H1 (cell line): Measurements from ENCODE around the gene TSKS. TPM values are rescaled to one million over a fixed set of nuclear protein-coding genes. Genes with fewer than 3 reads are reported as not detected.

ENCODE experiments used
- CTCF ChIA-PET: fragments of 300-600 bp; sonication (Branson Sonifier 250); formaldehyde crosslinking; loops from one replicate; lab custom pipeline; 2021; ENCODE audit not compliant: partially characterized antibody; lab: Charles Lee
- POLR2A ChIA-PET: fragments of 300-600 bp; sonication (Branson Sonifier 250); formaldehyde crosslinking; loops from one replicate; lab custom pipeline; 2021; ENCODE audit warnings: inconsistent platforms; ENCODE audit not compliant: partially characterized antibody; lab: Charles Lee
- DNase-seq, 2 experiments: peaks; one replicate each; pipeline versions ENCODE4 v3.0.0 to v3.0.0-alpha.2; 2010 to 2022; ENCODE audit warnings: low spot score in 2 of 2, low read depth in 1 of 2, mixed read lengths in 1 of 2
- FAIRE-seq: peaks from 2 replicates; lab custom pipeline; 2011; peaks lifted over from hg19 to GRCh38; lab: Jason Lieb, UNC
- H2AFZ ChIP-seq: 2 replicates; pipeline ENCODE4 v1.8.1; 2012; ENCODE audit warnings: low read length, inconsistent platforms
- H2AK5ac ChIP-seq: 2 replicates; pipeline ENCODE4 v1.6.1; 2013; ENCODE audit warnings: low read depth, low read length
- H2BK120ac ChIP-seq: replicated peaks from 2 replicates; pipeline ENCODE3; 2013; ENCODE audit warnings: low read depth, low read length, inconsistent platforms
- H2BK12ac ChIP-seq: 2 replicates; pipeline ENCODE4 v1.6.1; 2013; ENCODE audit warnings: low read depth, low read length
- H2BK15ac ChIP-seq: 2 replicates; pipeline ENCODE4 v1.6.1; 2013; ENCODE audit warnings: low read length
- H2BK20ac ChIP-seq: 2 replicates; pipeline ENCODE4 v1.6.1; 2013; ENCODE audit warnings: low read length
- H2BK5ac ChIP-seq: 2 replicates; pipeline ENCODE4 v1.6.1; 2013; ENCODE audit warnings: low read depth, low read length
- H3K14ac ChIP-seq: 2 replicates; pipeline ENCODE4 v1.6.1; 2013; ENCODE audit warnings: inconsistent platforms; ENCODE audit not compliant: insufficient read length
- H3K18ac ChIP-seq: 2 replicates; pipeline ENCODE4 v1.6.1; 2013; ENCODE audit warnings: low read length; ENCODE audit errors: extremely low read depth
- H3K23ac ChIP-seq: 2 replicates; pipeline ENCODE4 v1.6.1; 2013; ENCODE audit warnings: inconsistent platforms; ENCODE audit not compliant: insufficient read length
- H3K23me2 ChIP-seq: 2 replicates; pipeline ENCODE4 v1.6.1; 2013; ENCODE audit warnings: low read depth, low read length
- H3K27ac ChIP-seq: 2 replicates; pipeline ENCODE4 v1.6.1; 2011; ENCODE audit warnings: low read depth, low read length, inconsistent platforms
- H3K27me3 ChIP-seq, 4 experiments: replicated peaks in 1 of 4; 1 replicate in 1 of 4; 2 replicates in 3 of 4; pipeline versions ENCODE4 v1.6.1 to v1.8.1; 2011 to 2013; ENCODE audit warnings: low read length in 3 of 4, mild to moderate bottlenecking in 3 of 4, inconsistent platforms in 2 of 4, mixed read lengths in 2 of 4, moderate library complexity in 1 of 4; ENCODE audit not compliant: control insufficient read depth in 3 of 4, insufficient read depth in 3 of 4; ENCODE audit errors: extremely low read depth in 1 of 4
- H3K36me3 ChIP-seq, 4 experiments: 2 replicates each; pipeline versions ENCODE4 v1.6.1 to v1.8.1; 2011 to 2013; ENCODE audit warnings: mild to moderate bottlenecking in 4 of 4, low read length in 3 of 4, moderate library complexity in 2 of 4, control low read depth in 1 of 4, inconsistent platforms in 1 of 4; ENCODE audit not compliant: insufficient read depth in 4 of 4, control insufficient read depth in 2 of 4
- H3K4ac ChIP-seq: replicated peaks from 2 replicates; pipeline ENCODE3; 2013; ENCODE audit warnings: low read length, low read depth, mixed read lengths, inconsistent platforms; ENCODE audit not compliant: insufficient read length
- H3K4me1 ChIP-seq, 4 experiments: replicated peaks in 1 of 4; 1 replicate in 1 of 4; 2 replicates in 3 of 4; pipeline versions ENCODE4 v1.6.1 to v1.8.1; 2011 to 2013; ENCODE audit warnings: low read length in 3 of 4, inconsistent platforms in 2 of 4, mixed read lengths in 1 of 4; ENCODE audit not compliant: insufficient read depth in 4 of 4, control insufficient read depth in 3 of 4
- H3K4me2 ChIP-seq, 2 experiments: 2 replicates each; pipeline versions ENCODE4 v1.6.1 to v1.8.1; 2011 to 2013; ENCODE audit warnings: low read depth in 2 of 2, low read length in 2 of 2, control low read depth in 1 of 2, inconsistent platforms in 1 of 2, mild to moderate bottlenecking in 1 of 2; ENCODE audit not compliant: insufficient read depth in 1 of 2
- H3K4me3 ChIP-seq, 4 experiments: fragments of 200-600, 300-600 bp in 1 of 4; sonication (generic), shearing (Covaris generic), sonication (Bioruptor Twin) in 1 of 4; 2 replicates each; pipeline versions ENCODE4 v1.5.1 to v1.8.1; 2011 to 2016; ENCODE audit warnings: low read length in 4 of 4, low read depth in 3 of 4, control low read depth in 2 of 4, inconsistent platforms in 2 of 4, mild to moderate bottlenecking in 2 of 4, mixed read lengths in 1 of 4, moderate library complexity in 1 of 4; ENCODE audit not compliant: insufficient read depth in 2 of 4; ENCODE audit errors: extremely low read depth in 1 of 4
- H3K56ac ChIP-seq: replicated peaks from 2 replicates; pipeline ENCODE3; 2013; ENCODE audit warnings: low read depth, mild to moderate bottlenecking, mixed read lengths, low read length, inconsistent platforms; ENCODE audit not compliant: insufficient read length
- H3K79me1 ChIP-seq: 2 replicates; pipeline ENCODE4 v1.6.1; 2013; ENCODE audit warnings: low read depth, low read length, control low read depth
- H3K79me2 ChIP-seq, 2 experiments: 2 replicates each; pipeline versions ENCODE4 v1.6.1 to v1.8.1; 2012 to 2013; ENCODE audit warnings: low read length in 2 of 2, mild to moderate bottlenecking in 2 of 2, inconsistent platforms in 1 of 2; ENCODE audit not compliant: insufficient read depth in 2 of 2, control insufficient read depth in 1 of 2
- H3K9ac ChIP-seq, 4 experiments: replicated peaks in 1 of 4; 1 replicate in 1 of 4; 2 replicates in 3 of 4; pipeline versions ENCODE4 v1.6.1 to v1.8.1; 2011 to 2013; ENCODE audit warnings: low read depth in 3 of 4, low read length in 3 of 4, control low read depth in 2 of 4, mild to moderate bottlenecking in 2 of 4, moderate library complexity in 2 of 4, inconsistent platforms in 1 of 4; ENCODE audit errors: extremely low read depth in 1 of 4
- H3K9me3 ChIP-seq, 2 experiments: 2 replicates each; pipeline versions ENCODE4 v1.6.1 to v1.8.1; 2012 to 2013; ENCODE audit warnings: mild to moderate bottlenecking in 2 of 2, moderate library complexity in 2 of 2, control low read depth in 1 of 2, inconsistent platforms in 1 of 2, low read depth in 1 of 2, low read length in 1 of 2, mixed read lengths in 1 of 2; ENCODE audit not compliant: insufficient read depth in 2 of 2
- H4K20me1 ChIP-seq, 2 experiments: replicated peaks in 1 of 2; 2 replicates each; pipeline versions ENCODE3 to v1.8.1; 2011 to 2013; ENCODE audit warnings: inconsistent platforms in 2 of 2, low read length in 2 of 2, mild to moderate bottlenecking in 1 of 2; ENCODE audit not compliant: insufficient read depth in 2 of 2, control insufficient read depth in 1 of 2
- H4K5ac ChIP-seq: 2 replicates; pipeline ENCODE4 v1.6.1; 2013; ENCODE audit warnings: low read length, low read depth, mixed read lengths, inconsistent platforms; ENCODE audit not compliant: insufficient read length
- H4K8ac ChIP-seq: 2 replicates; pipeline ENCODE4 v1.8.0; 2013; ENCODE audit warnings: mild to moderate bottlenecking, moderate library complexity, low read length, inconsistent platforms; ENCODE audit not compliant: insufficient read depth; ENCODE audit errors: extremely low read depth
- H4K91ac ChIP-seq: replicated peaks from 2 replicates; pipeline ENCODE3; 2013; ENCODE audit warnings: low read length, mixed read lengths, inconsistent platforms; ENCODE audit not compliant: insufficient read length
- ASH2L ChIP-seq: fragments of 200-600, 300-600 bp; sonication (generic); IDR thresholded peaks from one replicate; pipeline ENCODE4 v1.7.1; 2017; ENCODE audit warnings: low read length
- CBX5 ChIP-seq: fragments of 300-800, 300-1000 bp; sonication (generic); IDR thresholded peaks from 2 replicates; pipeline ENCODE4 v1.7.1; 2016; ENCODE audit warnings: antibody characterized with exemption, low read length, low read depth
- GABPA ChIP-seq: IDR thresholded peaks from 2 replicates; pipeline ENCODE4 v1.6.1; 2011; ENCODE audit warnings: mild to moderate bottlenecking, low read length, moderate library complexity, borderline replicate concordance; ENCODE audit not compliant: insufficient read depth
- GTF2F1 ChIP-seq: IDR thresholded peaks from 2 replicates; pipeline ENCODE4 v1.6.1; 2012; ENCODE audit warnings: low read depth, low read length, improper control_type of control experiment, borderline replicate concordance
- HDAC2 ChIP-seq, 2 experiments: fragments of 300-600 bp in 1 of 2; sonication (generic) in 1 of 2; IDR thresholded peaks; 2 replicates each; pipeline ENCODE4 v1.6.1; 2011 to 2012; ENCODE audit warnings: low read depth in 2 of 2, low read length in 2 of 2, mild to moderate bottlenecking in 2 of 2, moderate library complexity in 2 of 2, borderline replicate concordance in 1 of 2, inconsistent platforms in 1 of 2
- PHF8 ChIP-seq: fragments of 200-600 bp; sonication (generic); conservative IDR thresholded peaks from 2 replicates; pipeline ENCODE4 v1.7.1; 2012; ENCODE audit warnings: low read depth, mild to moderate bottlenecking, inconsistent platforms, low read length, moderate library complexity
- SIN3A ChIP-seq, 2 experiments: IDR thresholded peaks in 1 of 2; conservative IDR thresholded peaks in 1 of 2; 2 replicates each; pipeline ENCODE4 v1.6.1; 2011 to 2012; ENCODE audit warnings: low read length in 2 of 2, improper control_type of control experiment in 1 of 2, low read depth in 1 of 2, mild to moderate bottlenecking in 1 of 2
- SIRT6 ChIP-seq: IDR thresholded peaks from one replicate; pipeline ENCODE4 v1.7.1; 2012; ENCODE audit warnings: low read length, inconsistent platforms
- SP1 ChIP-seq: IDR thresholded peaks from 2 replicates; pipeline ENCODE4 v1.6.1; 2011; ENCODE audit warnings: low read depth, low read length
- SP2 ChIP-seq: IDR thresholded peaks from 2 replicates; pipeline ENCODE4 v1.6.1; 2012; ENCODE audit warnings: mild to moderate bottlenecking, low read length, inconsistent platforms
- SP4 ChIP-seq: IDR thresholded peaks from 2 replicates; pipeline ENCODE4 v1.6.1; 2012; ENCODE audit warnings: low read length, inconsistent platforms
- TAF1 ChIP-seq: IDR thresholded peaks from 2 replicates; pipeline ENCODE4 v1.6.1; 2011; ENCODE audit warnings: mild to moderate bottlenecking, low read depth, low read length
- WGBS, 2 experiments: shearing (Covaris generic) in 1 of 2; methylation state at CpG; one replicate each; pipeline versions ENCODE4 v1.1.6 to v1.1.7; 2013 to 2015; ENCODE audit warnings: low lambda C conversion rate in 2 of 2, mixed read lengths in 2 of 2, inconsistent platforms in 1 of 2, low coverage in 1 of 2, missing lambda C conversion rate in 1 of 2; ENCODE audit not compliant: insufficient replicate concordance in 2 of 2, insufficient coverage in 1 of 2, insufficient read length in 1 of 2; ENCODE audit errors: extremely low coverage in 1 of 2, missing lambda C conversion rate in 1 of 2; 5-methylcytosine and 5-hydroxymethylcytosine counted together
- polyA plus RNA-seq, 7 experiments: library from polyadenylated mRNA; depleted of rRNA in 3 of 7; stranded (reverse) in 5 of 7; unstranded in 2 of 7; fragments of >200 nt in 5 of 7; fragments of 200-250 nt in 2 of 7; gene quantifications; 1 replicate in 5 of 7; 2 replicates in 1 of 7; 4 replicates in 1 of 7; pipeline versions ENCODE4 v1.2.1 to v1.2.3, GENCODE V29; 2011 to 2013; ENCODE audit warnings: missing spikeins in 2 of 7, mixed read lengths in 2 of 7
- total RNA-seq: library from RNA; stranded (reverse); fragmentation: NEBNext Ultra II Directional; extraction: Animal tissue kit (Norgen Biotek cat#: 25700); gene quantifications from 2 replicates; pipeline ENCODE4 v1.2.1, GENCODE V29; 2021
- TF ChIP-seq, protein P1 (sequence below): IDR thresholded peaks from 2 replicates; pipeline ENCODE4 v1.6.1; 2011; ENCODE audit warnings: low read depth, mild to moderate bottlenecking, low read length; ENCODE audit not compliant: insufficient read depth

Gene TSKS
- total and polyA plus RNA-seq, 2 of the 8 experiments (the other 6 are each of a cell fraction or from before 2014, with no cell fraction given), result 0.21 TPM; not detected in 1

DNA sequence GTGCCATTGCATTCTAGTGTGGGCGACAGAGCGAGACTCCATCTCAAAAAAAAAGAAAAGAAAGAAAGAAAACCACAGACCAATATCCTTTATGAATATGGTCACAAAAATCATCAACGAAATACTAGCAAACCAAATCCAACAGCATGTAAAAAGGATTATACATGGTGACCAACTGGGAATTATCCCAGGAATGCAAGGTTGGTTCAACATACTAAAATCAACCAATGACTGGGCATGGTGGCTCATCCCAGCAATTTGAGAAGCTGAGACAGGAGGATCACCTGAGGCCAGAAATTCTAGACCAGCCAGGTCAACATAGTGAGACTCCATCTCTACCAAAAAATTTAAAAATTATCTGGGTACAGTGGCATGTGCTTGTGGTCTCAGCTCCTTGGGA lies 7.2 kb downstream of the TSKS start:
- ChIA-PET CTCF (interaction anchor here (0.8 to 2.4 kb wide), 3 partner anchors 10 to 38 kb away, joined by 3 to 10 read pairs (median 3); no protein-coding TSS in a partner anchor), POLR2A (interaction anchor here (0.8 to 1.5 kb wide), 2 partner anchors 10 to 66 kb away, joined by 3 to 5 read pairs; partner anchors contain the start of gene CPT1C)
- H3K4me3 ChIP-seq, result no peak overlapping the region
- TF ChIP-seq, protein P1, sequence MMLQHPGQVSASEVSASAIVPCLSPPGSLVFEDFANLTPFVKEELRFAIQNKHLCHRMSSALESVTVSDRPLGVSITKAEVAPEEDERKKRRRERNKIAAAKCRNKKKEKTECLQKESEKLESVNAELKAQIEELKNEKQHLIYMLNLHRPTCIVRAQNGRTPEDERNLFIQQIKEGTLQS, result no peak
- TF ChIP-seq SP1 (no peak), SP4 (no peak), TAF1 (no peak), SIRT6 (no peak), SP2 (no peak), HDAC2 (IDR thresholded peaks at IDR 0.05; ENCODE audit: borderline replicate concordance in 1 of 2, low read depth in 2 of 2, low read length in 2 of 2) (no peak), GABPA (no peak), PHF8 (no peak), ASH2L (no peak), CBX5 (no peak), SIN3A (conservative IDR thresholded peaks at IDR 0.05 in 1 of 2, IDR thresholded peaks at IDR 0.05 in 1 of 2; ENCODE audit: low read depth in 1 of 2, low read length in 2 of 2) (no peak), GTF2F1 (no peak)

More for the DNA sequence above, 7.2 kb downstream of the TSKS start:
- Histone ChIP-seq H3K9ac (no peak overlapping the region), H3K4me1 (peaks cover 0 to 6% (median 2%) of the 10 kb centered on the region in 4 experiments; a peak in 3 of 7 replicates), H3K56ac (no peak overlapping the region), H3K23me2 (no peaks in the 10 kb centered on the region), H3K36me3 (no peaks in the 10 kb centered on the region), H2BK20ac (no peak overlapping the region), H2BK12ac (no peak overlapping the region), H3K14ac (no peak overlapping the region), H3K27ac (no peak overlapping the region), H2AFZ (no peak overlapping the region), H3K9me3 (peaks cover 0 to 7% of the 10 kb centered on the region in 2 experiments; a peak in 2 of 4 replicates), H3K79me1 (no peaks in the 10 kb centered on the region), H4K8ac (no peak overlapping the region), H3K79me2 (no peaks in the 10 kb centered on the region), H3K4ac (no peak overlapping the region), H4K5ac (no peak overlapping the region), H3K18ac (no peak overlapping the region), H3K4me2 (no peak overlapping the region), H4K20me1 (no peaks in the 10 kb centered on the region), H2BK5ac (no peak overlapping the region), H3K23ac (no peak overlapping the region), H2BK15ac (no peak overlapping the region), H2AK5ac (no peak overlapping the region), H4K91ac (no peak overlapping the region), H2BK120ac (no peak overlapping the region), H3K27me3 (no peaks in the 10 kb centered on the region)
- FAIRE-seq (no peak), DNase-seq (no peak)
- WGBS, 2 experiments, result 76% methylated on average over 2 of the region's 3 CpGs; no CpG with 5 or more reads in 1 of the 2 experiments
